ENCODE results near the gene SPTBN4.

Gene SPTBN4

GRCh38 chr19:40596608-40597328, 130.0 kb downstream of the SPTBN4 start:
- Histone ChIP-seq H4K20me1 (ENCODE audit: insufficient read depth, low read length, poor library complexity, severe bottlenecking) (peaks cover 8% of the 10 kb centered on the region), H3K79me2 (ENCODE audit: insufficient read depth, low read length) (no peaks in the 10 kb centered on the region), H3K27me3 (ENCODE audit: insufficient read depth, low read length, poor library complexity, severe bottlenecking) (no peaks in the 10 kb centered on the region), H3K36me3 (ENCODE audit: insufficient read depth, low read length) (no peaks in the 10 kb centered on the region), H3K9me3 (ENCODE audit: insufficient read depth, low read depth, low read length) (no peaks in the 10 kb centered on the region), H2AFZ (ENCODE audit: low read length) (no peak overlapping the region), H3K4me2 (ENCODE audit: low read depth, low read length, poor library complexity, severe bottlenecking) (no peak overlapping the region), H3K9ac (ENCODE audit: low read depth, low read length, poor library complexity, severe bottlenecking) (no peak overlapping the region), H3F3A (ENCODE audit: low read depth) (no peaks in the 10 kb centered on the region), H3K4me3 (ENCODE audit: low read length, poor library complexity, severe bottlenecking) (no peak overlapping the region), H3K9me2 (replicated peaks; ENCODE audit: low read depth, low read length) (no peaks in the 10 kb centered on the region), H3K4me1 (ENCODE audit: insufficient read depth, low read length, poor library complexity, severe bottlenecking) (peaks cover 26% of the 10 kb centered on the region)
- no peak for TF ChIP-seq CTCF (conservative IDR thresholded peaks at IDR 0.05; ENCODE audit: low read length)
- no peak for TF ChIP-seq EZH2phosphoT487 (IDR thresholded peaks at IDR 0.05; ENCODE audit: borderline replicate concordance)

DNA sequence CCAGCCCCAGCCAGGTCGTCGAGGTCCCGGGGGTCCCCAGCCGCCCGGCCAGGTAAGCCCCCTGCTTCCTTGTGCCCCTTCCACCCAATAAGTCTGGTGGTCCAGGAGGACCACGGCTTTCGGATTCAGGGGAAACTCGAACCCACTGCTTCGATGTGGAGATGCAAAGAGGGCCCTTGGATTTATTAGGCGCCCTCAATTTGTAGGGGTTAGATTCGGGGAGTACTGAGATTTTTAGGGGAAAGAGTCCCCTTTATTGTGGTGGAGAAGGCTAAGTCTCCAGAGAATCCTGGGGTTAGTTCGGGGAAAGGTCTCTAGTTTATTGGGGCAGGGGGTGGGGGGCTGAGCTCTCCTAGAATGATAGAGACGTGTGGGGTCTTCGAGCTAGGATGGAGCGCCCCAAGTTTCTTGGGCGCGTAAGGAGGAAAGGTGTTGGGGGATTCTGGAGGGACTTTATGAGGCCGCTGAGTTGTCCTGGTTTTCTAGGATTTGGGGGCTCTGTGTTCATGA, 130.6 kb downstream of the SPTBN4 start:
- Histone ChIP-seq H3K4me1 (ENCODE audit: insufficient read depth, low read length, poor library complexity, severe bottlenecking) (peaks cover 29% of the 10 kb centered on the region), H3K4me2 (ENCODE audit: low read depth, low read length, poor library complexity, severe bottlenecking) (peak overlapping the region; percentile 23), H3K4me3 (ENCODE audit: low read length, poor library complexity, severe bottlenecking) (peak overlapping the region; percentile 77)

DNA sequence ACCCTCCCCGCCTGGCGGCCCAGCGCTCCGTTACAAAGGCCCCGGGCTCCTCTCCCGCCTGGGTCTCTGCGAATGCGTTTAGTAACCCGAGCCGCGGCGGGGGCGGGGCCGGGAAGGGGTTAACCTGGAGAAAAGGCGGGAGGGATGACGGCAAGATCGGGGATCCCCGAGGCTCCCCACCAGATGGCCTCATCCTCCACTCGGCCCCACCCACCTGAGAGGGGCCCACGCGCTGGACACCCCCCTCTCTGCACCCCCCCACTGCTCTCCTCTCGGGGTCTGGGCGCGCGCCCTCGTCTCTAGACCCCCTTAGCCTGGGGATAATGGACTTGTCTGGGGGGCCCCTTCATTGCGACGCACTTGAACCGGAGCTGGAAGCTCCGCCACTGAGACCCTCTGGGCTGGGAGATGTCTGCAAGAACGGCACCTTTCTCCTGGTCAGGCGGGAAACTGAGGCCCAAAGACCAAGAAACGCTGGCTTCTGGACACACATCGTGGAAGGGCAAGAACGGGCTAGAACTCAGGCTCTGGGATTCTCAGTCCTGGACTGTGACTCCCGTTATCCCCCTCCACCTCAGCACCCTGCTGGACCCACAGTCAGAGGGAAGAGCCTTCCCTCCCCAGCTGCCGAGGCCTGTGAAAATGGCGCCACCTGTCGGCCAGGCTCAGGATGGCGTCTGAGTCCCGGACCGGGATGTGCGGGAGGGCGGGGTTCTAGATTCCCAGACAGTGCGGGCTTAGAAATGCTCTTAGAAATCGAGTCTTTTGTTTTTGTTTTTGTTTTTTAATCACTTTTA, 131.5 kb downstream of the SPTBN4 start:
- peaks cover 7% of the 10 kb centered on the region; the same call in 1 of the 2 replicates for H3F3A ChIP-seq (ENCODE audit: low read depth)
- H3K4me3 ChIP-seq (ENCODE audit: low read length, poor library complexity, severe bottlenecking): peak overlapping the region; percentile 77
- H3K9me3 ChIP-seq (ENCODE audit: insufficient read depth, low read depth, low read length): no peaks in the 10 kb centered on the region
- H3K4me1 ChIP-seq (ENCODE audit: insufficient read depth, low read length, poor library complexity, severe bottlenecking): peaks cover 35% of the 10 kb centered on the region
- peak overlapping the region; percentile 74 for H3K9ac ChIP-seq (ENCODE audit: low read depth, low read length, poor library complexity, severe bottlenecking)
- H3K27me3 ChIP-seq (ENCODE audit: insufficient read depth, low read length, poor library complexity, severe bottlenecking): no peaks in the 10 kb centered on the region
- TF ChIP-seq EZH2phosphoT487 (IDR thresholded peaks at IDR 0.05; ENCODE audit: borderline replicate concordance): no peak
- peak; percentile 97 for TF ChIP-seq CTCF (conservative IDR thresholded peaks at IDR 0.05; ENCODE audit: low read length)
- H3K36me3 ChIP-seq (ENCODE audit: insufficient read depth, low read length): no peaks in the 10 kb centered on the region
- H4K20me1 ChIP-seq (ENCODE audit: insufficient read depth, low read length, poor library complexity, severe bottlenecking): peaks cover 11% of the 10 kb centered on the region
- peak overlapping the region; percentile 83 for H2AFZ ChIP-seq (ENCODE audit: low read length)
- peak overlapping the region; percentile 91 for H3K4me2 ChIP-seq (ENCODE audit: low read depth, low read length, poor library complexity, severe bottlenecking)
- no peaks in the 10 kb centered on the region for H3K79me2 ChIP-seq (ENCODE audit: insufficient read depth, low read length)
- no peaks in the 10 kb centered on the region for H3K9me2 ChIP-seq (replicated peaks; ENCODE audit: low read depth, low read length)

More for the DNA sequence above, 130.6 kb downstream of the SPTBN4 start:
- Histone ChIP-seq H3K9me3 (ENCODE audit: insufficient read depth, low read depth, low read length) (no peaks in the 10 kb centered on the region), H2AFZ (ENCODE audit: low read length) (no peak overlapping the region), H3K9me2 (replicated peaks; ENCODE audit: low read depth, low read length) (no peaks in the 10 kb centered on the region), H3K79me2 (ENCODE audit: insufficient read depth, low read length) (no peaks in the 10 kb centered on the region), H3F3A (ENCODE audit: low read depth) (no peaks in the 10 kb centered on the region), H3K36me3 (ENCODE audit: insufficient read depth, low read length) (no peaks in the 10 kb centered on the region), H3K9ac (ENCODE audit: low read depth, low read length, poor library complexity, severe bottlenecking) (peak overlapping the region; percentile 66), H4K20me1 (ENCODE audit: insufficient read depth, low read length, poor library complexity, severe bottlenecking) (peaks cover 9% of the 10 kb centered on the region), H3K27me3 (ENCODE audit: insufficient read depth, low read length, poor library complexity, severe bottlenecking) (no peaks in the 10 kb centered on the region)
- TF ChIP-seq EZH2phosphoT487 (IDR thresholded peaks at IDR 0.05; ENCODE audit: borderline replicate concordance): no peak
- no peak for TF ChIP-seq CTCF (conservative IDR thresholded peaks at IDR 0.05; ENCODE audit: low read length)

Measured in Loucy (cell line).